GM19463 (cell line): ENCODE results near the gene ZMYND8.

ENCODE experiments used
- ATAC-seq: cut with Tn5 transposase; IDR thresholded peaks from one replicate; pipeline ENCODE4 v1.9.1; 2021; ENCODE audit warnings: mild to moderate bottlenecking, moderate library complexity; ENCODE audit not compliant: unreplicated experiment

ZMYND8 gene

DNA sequence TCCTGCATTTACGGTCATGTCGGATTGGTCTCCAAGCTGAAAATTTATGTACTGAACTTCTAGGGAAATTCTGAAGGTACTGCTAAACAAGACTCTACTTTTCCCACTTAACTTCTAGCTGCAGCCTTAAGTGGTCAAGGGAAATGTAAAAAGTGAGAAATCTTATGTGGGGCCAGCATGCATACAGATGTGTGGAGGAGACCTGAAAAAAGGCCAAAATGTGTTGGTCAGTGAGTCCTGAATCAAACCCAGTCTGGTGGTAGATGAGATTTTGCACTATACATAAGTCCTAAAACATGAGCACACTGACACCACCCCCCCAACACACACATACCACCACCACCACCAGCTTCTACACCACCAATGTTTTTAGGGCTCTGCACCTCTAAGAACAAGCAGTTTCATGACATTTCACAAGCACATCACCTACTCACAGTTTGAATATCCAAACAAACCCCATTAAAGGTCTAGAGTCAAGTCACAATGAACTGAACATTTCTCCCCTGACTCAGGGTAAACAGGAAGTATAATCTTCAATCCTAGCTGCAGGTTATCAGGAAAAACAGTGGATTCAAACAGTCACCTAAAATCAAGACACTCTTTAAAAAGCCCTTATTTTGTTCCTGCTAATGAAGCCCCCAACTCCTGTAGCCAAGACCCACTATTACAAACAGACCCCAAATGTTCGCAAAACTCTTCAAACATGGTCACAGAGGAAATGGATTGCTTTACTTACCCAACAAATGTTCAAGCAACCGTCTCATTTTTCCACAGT, 1.6 kb downstream of the ZMYND8 start:
- no peak for ATAC-seq

DNA sequence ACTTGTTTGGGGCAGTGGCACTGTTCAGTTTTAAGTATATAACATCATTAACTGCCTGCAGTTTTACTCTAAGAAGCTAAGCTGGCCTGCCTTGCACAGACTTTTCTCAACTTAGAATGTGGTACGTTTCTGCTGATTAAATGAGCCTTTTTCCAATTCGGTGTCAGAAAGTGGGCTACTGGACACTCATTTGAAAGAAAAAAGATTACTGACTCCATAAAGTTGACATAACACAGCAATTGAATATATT, 2.1 kb downstream of the ZMYND8 start:
- ATAC-seq, result no peak

DNA sequence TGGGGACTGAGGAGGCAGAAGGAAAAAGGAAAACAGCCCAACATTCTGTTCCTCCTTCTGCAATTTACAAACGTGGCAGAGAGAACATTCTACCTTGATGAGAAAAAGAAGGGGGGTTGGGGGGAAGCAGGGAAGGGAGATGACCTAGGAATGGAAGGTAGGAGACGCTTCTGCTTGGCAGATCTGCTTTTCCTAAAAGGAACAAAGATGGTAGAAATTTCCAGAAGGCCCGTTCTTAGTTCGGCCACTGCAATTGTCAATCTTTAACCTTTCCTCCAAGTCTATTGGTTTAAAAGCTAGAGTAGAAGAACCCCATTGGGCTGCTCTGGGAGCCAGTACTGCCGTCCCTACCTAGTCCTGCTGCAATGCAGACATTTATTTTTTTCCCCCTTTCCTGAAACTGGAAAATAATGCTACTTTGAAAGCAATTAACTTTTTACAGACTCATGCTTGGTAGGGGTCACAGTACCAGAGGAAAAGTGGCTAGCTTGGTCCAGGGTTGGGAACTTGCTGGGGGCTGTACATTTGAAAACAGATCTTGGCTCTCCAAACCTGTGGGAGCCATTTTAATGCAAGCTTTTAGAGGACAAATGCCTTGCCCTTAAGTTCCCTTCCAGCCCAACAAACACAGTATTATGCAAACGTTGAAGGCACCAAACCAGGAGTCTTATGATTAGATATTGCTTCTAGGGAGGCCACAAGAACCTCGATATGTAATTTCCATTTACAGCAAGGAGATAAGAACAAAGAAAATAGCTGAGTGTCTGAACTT, 2.6 kb downstream of the ZMYND8 start:
- ATAC-seq, result no peak

DNA sequence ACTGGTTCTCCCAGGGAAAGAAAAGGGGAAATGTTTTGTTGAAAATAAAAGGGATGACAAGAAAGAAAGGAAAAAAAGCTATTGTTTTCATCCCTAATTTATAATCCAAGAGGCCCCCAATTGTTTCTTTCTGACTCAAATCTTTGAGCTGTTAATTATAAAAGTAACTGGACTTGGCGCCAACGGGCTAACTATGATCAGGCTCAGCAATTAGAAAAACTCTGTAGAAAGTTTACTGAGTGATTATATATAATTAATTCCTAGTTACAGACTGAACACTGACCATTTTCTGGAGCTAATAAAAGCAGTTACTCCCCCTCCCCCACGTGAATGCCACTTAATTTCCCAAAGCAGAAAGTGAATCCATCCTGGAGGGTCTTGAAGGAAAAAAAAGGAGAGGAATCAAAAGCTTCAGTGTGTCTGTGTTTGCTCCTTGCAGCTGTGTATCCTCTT, 3.2 kb downstream of the ZMYND8 start:
- ATAC-seq, result no peak

DNA sequence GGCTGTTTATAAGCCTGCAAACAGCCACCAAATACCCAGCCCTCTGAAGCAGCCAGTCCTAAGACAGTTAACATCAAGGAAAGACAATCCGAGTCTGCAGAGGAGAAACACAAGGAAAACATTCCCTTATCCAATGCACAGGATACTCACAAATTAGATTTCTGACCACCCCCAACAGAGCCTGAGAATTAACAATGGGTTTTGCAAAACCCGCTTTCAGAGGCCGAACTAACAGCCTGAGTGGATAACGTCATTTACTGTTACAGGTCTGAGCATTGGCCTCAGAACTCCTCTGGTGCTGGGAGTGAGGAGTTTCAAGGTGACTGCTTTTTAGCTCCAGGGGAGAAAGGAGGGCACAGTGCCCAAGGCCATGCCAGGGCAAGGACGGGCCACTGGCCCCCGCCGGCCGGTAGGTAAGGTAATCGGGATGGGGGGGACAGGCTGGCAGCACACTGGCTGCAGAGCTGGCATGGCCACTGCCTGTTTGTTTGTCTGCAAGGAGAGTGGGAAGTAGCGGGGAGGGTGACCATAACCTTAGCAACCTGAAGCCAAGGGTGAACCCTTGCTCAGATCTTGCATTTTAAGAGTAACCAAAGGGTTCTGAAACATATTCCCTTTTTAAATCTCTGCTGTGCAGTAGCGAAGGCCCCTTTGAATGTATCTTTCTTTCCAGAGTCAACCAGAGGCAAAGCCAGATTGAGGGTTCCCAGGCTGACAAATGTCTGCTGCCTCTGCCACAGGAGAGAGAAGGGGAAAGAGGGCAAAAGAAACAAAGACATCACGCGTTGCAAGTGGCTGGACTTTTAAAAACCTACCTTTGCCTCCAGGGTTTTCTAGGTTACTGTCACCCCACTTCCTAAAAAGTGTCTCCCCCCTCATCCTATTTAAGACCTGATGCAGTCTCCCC, 3.9 kb downstream of the ZMYND8 start:
- no peak for ATAC-seq

DNA sequence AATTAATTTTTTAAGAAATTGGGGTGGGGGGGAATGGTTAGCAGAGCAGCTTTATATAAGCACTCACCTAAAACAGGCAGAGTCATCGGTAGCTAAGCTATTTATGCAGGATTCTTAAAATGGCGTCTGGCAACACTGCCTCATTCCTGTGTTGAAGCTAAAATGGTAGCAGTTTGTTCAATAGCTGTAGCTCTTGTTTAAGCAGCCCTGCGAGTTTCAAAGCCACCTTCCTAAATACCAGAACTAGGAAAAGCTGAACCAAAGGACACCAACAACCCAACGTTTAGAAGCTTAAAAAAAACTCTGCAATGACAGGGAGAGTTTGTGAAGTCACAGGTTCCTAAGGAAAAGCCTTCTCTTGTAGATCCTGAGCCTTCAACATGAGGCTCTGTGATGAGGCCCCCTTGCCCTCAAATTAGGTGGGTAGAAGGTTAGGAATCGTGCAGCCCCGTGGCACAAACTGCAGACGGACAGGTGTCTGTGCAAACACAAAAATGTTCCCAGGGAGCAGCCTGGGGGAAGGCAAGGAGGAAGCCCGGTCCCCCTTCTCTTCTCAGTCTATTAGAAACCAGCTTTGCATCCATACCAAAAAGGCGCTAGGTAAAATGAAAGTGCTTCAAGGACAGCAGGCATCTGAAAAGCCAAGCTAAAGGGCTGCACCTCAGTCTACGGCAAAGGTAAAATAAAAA, 4.7 kb downstream of the ZMYND8 start:
- ATAC-seq, result no peak

DNA sequence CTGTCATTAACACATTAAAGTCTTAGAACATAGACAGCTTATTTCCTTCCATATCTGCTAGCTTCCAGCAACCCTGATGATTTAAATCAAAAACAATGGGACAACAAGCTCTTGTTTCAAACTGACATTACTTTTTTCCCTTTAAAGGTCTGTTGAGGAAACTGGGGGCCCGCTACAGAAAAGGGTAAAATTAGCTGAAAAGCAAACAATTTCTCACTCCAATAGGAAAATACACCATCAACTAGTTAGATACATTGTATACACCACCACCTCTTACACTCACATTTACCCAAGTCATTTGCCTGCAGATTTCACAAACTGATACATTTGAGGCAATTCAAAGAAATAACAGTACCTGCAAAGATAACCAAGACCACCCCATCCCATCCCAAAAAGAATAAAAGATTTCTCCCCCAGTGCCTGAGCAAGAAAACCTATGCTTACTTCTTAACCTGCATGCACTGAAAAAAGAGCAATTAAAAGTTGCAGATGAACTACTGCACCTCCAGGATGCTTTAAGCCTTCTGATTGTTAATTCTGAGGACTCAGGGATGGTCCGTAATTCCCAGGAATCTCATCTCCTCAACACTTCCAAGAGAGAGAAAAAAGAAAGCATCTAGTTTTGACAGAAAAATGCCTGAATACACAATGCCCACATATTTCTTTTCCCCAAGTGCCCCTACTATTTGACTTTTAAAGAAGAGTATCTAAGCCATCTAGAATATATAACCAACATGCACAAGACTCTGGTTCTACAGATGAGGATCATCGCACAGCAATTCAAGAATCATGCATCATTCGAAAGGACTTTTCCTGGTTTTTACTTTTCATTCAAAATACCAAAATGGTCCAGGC, 5.6 kb downstream of the ZMYND8 start:
- ATAC-seq, result no peak

DNA sequence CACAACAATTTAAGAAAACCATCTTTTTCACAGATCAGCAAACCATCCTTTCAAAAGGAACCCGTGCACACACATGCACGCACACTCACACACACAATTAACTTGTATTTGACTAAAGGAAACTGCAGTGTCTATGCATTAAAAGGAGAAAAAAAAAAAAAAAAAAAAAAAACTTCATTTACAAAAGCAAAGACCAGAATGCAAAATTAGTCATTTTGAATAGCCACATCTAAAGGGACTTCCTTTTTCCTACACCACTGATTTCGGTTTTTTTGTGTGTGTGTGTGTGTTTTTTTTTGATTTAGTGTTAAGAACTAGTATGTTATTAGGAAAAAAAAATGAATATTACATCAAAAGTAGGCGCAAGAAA, 6.3 kb downstream of the ZMYND8 start:
- no peak for ATAC-seq

DNA sequence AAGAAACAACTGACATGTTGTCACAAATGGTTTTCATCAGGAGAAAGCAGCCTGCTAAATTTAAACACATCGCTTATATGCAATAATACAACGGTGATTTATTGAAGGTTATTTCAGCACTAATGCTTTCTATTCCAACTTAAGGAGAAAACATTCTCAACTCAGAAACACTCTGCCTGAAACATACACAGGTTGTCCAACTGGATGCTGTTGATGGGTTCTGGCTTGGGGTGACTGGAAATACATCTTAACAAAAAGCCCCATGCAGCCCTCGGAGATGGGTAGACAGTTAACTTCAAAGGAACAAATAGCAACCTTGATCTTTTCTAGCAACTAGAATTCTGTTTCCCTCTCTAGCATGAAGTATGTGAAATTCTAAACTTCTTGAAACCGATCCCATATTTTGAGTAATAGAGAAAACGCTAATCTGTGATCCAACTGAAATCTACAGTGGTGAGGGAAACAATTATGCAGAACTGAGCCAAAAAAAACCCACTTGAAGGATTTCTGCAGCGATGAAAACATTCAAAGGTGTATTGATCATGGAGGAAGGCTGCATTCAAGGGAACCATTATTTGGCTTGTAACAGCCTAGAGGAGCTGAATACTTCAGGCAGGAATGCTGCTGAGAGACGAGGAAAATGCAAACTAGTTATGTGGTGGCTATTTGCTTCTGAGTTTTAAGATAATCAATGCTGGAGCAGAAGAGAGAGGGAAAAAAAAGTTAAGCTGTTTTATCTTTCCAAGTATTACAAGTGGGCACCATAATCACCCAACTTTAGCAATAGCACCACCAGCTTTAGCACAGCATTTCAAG, 6.9 kb downstream of the ZMYND8 start:
- no peak for ATAC-seq

DNA sequence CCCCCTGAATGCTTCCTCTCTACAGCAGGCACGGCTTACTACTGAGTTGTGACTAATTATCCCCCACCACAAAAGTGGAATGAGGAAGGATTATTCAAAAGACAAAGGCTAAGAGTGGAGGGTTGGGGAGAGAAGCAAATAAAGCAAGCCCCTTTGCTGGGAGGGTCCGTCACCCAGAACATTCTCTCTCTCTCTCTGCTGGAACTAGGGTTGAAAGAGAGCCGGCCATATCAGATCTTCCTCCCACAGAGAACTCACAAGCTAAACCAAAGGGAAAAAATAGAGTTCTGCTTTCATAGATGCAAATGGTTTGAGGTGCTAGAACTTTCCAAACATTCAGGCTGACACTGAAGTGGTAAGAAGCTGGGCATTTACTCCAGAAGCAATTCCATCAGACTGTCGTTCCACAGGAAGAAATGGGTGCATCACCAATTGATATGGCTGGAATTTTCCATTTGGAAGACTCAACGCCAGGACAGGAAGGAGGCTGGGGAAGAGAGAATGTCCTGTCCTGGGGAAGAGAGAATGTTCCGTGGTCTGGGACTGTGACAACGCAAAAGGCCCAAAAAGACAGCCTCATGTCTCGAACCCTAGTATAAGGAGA, 7.9 kb downstream of the ZMYND8 start:
- ATAC-seq, result no peak

DNA sequence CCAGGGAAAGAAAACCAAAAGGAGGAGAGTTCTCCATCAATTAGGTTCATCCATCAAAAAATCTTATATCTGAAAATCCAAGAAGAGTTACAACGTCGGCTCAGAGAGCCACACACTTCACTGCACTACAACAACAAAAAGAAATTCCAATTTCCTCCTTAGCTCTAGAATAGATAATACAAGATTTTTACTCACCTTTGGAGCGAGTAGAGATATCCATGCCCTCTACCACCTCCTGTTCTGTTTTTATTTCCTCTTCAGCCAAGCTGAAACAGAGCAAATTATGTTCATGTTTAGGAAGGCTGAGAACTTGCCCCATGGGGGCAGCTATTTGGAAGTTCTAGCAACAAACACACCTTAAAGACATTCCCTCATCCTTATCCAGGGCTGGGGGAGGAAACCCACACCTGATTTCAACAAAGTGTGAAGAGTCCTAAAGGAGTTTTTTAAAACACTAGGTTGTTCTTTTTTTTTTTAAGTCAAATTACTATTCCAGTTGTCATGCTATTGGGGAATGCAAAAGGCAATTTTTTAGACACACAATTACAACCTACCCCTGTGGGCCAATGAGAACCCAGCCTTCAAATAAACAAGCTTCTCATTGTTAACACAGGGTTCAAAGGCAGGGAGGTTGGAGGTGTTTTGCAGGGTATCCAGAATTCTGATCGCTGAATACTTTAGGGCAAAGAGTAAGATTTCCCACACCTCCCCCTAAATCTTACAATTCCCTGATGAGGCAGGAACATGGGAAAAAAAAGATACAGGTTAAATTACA, 8.7 kb downstream of the ZMYND8 start:
- ATAC-seq, result no peak

DNA sequence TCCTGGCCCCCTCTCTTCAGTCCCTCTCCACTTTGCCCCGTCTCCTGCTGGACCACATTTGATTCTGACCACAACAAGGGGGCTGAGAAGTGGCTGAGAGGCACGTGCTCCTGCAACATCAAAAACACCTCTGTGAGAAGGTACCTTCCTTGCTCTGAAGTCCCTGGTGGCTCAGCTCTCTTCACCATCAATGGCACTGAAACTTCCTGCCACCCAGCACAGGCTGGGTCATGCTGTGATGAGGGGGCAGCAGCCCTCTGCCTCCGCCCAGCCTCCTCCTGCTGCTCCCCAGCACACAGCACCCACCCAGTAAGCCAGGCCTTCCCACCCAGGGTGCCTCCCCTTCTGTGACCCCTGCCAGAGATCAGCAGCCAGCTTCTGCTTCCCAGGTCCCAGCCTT, 10.3 kb downstream of the ZMYND8 start:
- no peak for ATAC-seq

DNA sequence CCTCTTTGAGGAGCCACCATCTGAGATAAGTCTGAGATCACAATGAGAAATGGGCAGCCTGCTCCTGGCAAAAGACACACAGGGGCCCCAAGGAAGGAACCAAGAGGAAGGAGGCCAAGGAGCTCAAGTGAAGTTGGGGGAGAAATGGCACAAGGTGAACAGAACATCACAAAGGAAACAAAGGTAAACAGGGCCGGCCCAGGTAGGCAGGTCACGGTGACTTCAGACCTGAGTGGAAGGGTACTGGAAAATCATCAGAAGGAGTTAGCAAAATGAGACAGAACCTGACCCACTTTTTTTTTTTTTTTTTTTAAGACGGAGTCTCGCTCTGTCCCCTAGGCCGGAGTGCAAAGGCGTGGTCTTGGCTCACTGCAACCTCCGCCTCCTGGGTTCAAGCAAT, 11.3 kb downstream of the ZMYND8 start:
- ATAC-seq, result no peak

DNA sequence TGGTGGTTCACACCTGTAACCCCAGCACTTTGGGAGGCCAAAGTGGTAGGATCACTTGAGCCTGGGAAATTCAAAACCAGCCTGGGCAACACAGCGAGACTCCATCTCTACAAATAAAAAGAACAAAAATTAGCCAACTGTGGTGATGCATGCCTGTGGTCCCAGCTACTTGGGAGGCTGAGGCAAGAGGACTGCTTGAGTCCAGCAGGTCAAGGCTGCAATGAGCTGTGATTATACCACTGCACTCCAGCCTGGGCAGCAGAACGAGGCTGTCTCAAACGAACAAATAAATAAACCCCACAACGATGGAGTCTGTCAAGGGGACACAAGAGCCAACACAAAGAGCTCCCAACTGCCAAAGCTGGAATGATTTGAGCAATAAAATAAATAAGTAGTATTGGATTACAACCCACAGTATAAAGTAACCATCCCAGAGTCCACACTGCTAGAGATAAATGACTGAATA, 13.5 kb downstream of the ZMYND8 start:
- no peak for ATAC-seq

DNA sequence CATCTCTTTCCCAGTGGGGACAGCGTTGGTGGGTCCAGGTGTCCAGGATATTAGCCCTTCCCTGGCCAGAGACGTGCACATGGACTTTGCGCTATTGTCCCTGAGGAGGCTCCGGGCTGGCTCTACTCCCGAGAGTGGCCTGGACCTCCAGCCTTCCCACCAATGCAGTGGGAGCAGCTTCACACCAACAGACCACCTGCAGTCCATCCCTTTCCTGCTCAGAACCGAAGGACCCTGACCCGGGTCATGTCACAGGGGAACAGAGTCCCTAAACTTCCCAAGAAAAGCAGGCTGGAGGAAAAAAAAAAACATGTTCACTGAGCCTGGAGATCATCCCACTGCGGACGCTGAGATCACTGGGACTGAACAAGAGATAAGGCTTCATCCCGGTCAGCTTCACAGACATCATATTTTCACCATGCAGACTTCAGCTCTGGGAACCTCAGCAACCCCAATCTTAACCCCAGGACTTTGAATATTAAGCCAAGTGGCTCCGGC, 18.3 kb downstream of the ZMYND8 start:
- no peak for ATAC-seq

DNA sequence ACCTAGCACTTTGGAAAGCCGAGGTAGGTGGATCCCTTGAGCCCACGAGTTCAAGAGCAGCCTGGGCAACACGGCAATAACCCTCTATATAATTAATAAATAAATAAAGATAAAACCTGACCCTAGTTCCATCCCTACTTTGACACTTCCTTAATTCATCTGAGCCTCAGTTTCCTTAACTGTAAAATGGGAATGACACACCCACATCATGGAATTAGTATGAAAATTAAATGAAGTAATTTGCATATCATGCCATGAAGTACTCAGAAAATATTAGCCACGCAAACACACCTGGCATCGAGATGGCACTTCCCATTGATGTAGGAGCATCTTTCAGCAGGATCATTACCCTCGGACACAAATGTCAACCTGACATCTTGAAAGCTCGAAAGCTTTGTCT, 19.1 kb downstream of the ZMYND8 start:
- no peak for ATAC-seq

DNA sequence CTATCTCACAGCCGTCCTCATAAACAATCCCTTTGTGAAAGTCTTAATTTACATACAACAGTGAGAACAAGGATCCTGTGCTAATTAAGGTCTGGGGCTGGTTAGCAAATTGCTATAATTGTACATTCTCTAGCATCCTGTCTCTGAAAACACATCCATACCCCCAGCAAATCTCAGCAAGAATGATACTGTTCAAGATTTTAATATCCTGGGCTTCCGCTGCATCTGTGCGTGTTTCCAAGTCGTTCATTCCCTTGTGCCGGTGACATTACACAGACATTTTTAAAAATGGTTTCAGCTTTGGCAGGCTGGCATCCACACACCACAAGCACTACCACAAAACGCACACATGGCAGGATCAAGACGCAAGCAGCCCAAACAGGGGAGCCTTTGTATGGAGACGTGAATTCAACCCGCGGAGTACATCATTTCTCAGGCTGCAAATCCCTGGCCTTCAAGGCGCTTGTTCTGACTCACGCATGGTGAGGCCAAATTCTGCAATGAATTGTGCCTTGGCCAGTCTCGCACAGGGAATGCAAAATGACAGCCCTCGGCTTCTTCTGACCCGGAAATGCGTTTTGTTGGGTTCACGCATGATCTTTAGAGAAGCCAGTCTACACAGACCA, 20.3 kb downstream of the ZMYND8 start:
- ATAC-seq, result no peak
